SK-MEL-5 (cell line): ENCODE measurements around the gene C20orf204. TPM values are rescaled to one million over a fixed set of nuclear protein-coding genes. Genes with fewer than 3 reads are reported as not detected.
A peak's percentile ranks its signal among the peaks of the same experiment; 100 is the strongest.

Experiments
- DNase-seq: peaks from one replicate; pipeline ENCODE4 v3.0.0-alpha.2; 2016; ENCODE audit warnings: low read depth, low spot score
- in situ Hi-C: cut with HindIII; loops from 2 replicates; pipeline ENCODE4 v1.10.0; 2016; ENCODE audit warnings: low sequenced_read_pairs, high pct_unique_total_duplicates, low pct_unique_long_range_greater_than_20kb
- total RNA-seq: library from RNA; depleted of rRNA; stranded (reverse); fragments of >200 nt; shearing (Covaris generic); gene quantifications from 2 replicates; pipeline ENCODE4 v1.2.3, GENCODE V29; 2014

C20orf204 gene
- total RNA-seq, 1 experiment from 2014 or later = 0.37 TPM

DNA sequence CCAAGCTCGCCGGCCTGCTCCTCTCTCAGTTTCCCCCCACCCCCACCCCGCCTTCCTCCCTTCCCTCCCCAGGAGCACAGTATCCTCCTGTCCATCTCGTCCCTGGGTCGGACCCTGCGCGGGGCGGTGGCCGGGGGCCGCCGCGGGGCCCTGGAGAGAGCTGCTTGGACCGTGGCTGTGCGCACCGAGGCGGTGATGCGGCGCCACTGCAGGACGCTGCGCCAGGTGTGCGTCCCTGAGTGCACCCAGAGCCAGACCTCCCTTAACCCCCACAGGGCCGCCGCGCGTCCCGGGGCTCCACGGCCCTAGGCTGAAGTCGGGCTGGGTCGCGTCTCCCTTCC is 2.2 kb downstream of the C20orf204 start:
- in situ Hi-C loops = no loop called here
- no peak for DNase-seq

DNA sequence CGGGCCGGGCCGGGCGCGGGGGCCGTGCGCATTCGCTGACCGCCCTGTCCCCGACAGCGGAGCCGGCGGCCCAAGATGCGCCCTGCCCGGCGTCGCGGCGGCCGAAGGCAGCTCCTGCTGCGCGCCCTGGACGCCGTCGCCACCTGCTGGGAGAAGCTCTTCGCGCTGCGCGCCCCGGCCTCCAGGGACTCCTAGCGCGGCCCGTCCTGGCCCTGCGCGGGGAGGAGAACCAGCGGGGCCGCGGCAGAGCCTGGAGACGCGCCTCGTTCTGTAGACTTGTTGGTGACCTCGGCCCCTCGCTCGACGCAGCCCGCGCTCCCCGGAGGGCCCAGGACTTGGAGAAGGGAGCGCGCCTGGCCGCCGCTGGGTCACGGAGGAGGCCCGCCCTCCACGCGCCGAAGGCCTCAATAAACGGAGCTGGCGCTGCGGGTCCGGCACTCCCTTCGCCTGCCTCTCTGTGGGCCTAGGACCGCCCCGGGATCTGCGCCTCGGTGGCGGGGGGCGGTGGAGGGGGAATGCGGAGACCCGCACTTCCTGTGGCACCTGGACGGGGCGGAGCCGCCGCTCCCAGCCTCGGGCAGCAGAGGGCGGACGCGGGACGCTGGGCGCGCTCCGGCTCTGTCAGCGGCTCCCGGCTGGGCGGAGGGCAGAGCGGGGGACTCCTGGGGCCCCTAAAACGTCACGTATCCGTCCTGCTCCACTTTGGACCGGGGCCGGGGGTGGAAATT is 2.7 kb downstream of the C20orf204 start:
- in situ Hi-C loops = no loop called here

DNA sequence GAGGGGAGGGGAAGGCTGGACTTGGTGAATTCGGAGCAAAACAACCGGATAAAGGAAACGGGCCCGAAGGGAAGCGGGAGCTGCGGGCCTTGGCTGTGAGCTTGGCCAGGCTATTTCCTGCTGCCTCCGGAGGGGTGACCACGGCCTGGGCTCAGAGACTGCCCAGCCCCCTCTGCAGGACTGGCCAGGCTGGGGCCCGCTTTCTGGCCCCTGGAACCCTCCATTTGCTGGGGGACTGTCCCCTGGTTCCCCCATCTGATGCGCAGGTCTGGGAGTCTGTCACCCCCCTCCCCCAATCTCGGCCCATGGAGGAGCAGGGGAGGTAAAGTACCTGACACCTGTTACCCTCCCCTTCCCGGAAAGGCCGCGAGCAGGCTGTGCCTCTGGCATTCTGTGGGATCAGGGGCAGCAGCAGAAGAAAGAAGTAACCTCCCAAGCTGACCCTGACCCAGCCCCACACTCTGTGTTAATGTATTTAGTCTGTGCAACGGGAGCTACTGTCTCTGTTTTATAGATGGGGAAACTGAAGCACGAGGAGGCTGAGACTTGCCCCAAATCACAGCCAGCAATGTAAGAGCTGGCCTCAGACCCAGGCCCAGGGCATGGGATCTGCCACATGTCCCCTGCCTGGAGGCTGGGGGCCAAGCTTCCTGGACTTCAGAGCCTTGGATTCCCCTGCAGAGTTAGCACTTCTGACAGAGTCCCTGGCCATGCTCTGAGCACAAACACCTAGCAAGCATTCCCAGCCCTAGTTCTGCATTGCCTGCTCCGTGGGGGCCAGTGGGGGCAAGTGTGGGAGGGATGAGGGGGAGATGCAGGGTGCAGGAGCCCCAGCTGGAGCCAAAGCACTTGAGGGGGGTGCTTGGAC is 3.5 kb downstream of the C20orf204 start:
- in situ Hi-C loops = no loop called here
- DNase-seq = no peak

More for the DNA sequence above, 2.7 kb downstream of the C20orf204 start:
- peak; percentile 63 for DNase-seq

DNA sequence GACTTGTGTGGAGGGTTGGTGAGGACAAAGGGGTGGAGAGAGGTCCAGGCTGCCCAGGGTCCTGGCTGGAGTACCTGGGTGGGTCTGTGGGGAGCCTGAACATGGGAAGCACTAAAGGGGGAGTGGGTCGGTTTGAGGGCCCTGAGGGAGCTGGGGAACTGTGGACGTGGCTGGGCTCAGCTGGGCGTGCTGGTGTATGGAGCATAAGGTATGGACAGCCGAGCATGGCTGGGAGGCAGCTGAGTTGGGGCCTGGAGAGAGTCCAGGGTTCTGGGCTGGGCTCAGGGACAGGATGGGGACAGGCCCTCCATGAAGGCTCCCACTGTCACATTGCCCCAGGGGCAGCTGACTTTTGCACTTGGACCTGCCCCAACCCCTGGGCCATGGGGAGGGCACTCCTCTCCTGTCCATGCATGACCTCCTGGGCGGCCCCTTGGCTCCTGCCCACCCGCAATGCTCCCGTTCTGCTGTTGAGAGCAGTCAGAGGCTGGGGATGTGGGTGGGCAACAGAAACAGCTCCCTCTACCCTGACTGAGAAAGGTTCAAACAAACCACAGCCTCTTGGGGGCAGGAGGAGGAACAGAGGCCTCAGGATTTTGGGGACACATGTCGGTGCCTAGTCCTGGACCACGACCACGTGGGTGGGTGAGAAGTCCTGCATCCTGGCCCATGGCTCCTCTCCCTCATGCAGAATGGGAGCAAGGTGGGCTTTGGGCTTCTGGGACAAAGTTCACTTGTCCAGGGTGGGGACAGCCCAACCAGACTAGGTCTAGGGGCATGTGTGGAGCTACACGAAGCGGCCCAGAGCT is 4.5 kb downstream of the C20orf204 start:
- in situ Hi-C loops = no loop called here
- no peak for DNase-seq

DNA sequence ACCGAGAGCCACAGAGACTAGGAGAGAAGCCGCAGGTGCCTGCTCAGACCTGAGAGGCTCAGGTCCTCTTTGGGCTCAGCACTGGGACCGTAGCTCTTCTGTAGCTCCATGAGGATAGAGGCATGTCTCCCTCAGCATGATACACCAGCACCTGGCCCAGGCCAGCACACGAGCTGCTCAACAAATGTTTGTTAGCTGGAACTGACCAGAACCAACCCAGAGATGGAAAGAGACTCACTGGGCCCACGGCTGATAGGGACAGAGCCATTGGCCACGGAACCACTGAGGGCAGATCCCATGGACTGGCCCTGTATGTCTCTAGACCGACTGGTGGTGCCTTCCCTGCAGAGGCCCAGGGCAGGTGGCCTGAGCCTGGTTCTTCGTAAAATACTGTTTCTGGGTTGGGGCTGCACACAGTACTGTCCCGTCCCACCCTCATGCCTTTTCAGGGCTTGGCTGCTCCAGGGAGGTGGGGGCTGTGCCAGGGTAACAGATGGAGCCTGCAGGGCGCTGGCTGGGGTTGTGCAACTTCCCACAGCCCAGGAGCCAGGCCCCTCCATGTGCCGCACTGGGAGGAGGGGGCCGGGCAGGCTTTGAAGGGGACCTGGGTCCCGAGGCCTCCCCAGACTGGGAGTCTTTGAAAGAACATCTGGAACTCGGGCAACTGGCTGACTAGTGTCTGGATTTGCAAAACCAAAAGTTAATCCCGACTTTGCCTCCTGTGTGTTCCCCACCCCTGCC is 5.2 kb downstream of the C20orf204 start:
- in situ Hi-C loops = no loop called here

DNA sequence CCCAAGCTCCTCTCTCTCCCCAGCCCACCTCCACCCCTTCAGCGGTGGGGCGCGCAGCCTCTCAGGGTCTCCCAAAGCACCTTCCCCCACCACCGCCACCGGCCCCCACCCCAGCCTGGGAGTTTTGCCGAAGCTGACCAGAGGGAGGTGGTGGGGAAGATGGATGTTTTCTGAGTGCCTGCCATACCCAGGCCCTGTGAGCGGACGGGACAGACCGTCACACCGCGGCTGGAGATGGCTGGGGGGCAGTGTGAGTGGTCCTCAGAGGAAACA is 5.7 kb downstream of the C20orf204 start:
- no peak for DNase-seq
- in situ Hi-C loops = no loop called here

More for the DNA sequence above, 5.2 kb downstream of the C20orf204 start:
- DNase-seq = no peak

DNA sequence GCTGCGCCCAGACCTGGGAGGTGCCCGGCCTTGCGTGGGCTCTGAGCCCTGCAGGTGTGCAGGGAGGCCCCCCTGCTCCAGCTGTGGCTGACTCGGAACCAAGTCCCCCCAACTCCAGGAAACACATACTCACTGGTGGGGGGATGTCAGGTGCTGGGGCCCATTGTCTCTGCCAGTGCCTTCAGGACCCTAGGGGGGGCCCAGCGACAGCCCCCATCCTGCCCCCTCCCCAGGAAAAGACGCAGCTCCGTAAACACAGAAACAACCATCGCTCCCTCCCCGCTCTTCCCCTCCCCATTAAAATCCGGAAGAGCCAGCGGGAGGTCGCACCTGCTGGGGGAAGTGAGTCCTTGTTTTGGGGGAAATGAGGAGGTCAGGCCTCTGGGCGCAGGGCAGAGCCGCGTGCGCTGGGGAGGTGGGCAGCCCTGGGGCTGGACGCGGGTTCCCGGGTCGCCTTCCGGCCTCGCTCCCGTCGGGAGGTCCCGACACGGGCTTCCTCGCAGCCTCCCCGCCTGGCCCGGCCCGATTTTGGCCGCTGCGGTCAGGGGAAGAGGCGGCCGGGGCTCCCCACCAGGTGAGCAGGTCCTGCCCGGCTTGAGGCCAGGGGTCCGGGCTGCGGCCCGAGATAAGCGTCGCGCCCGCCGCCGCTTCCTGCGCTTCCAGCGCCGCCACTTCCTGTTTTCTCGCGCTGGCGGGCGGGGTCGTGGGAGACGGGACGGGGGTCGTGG is 6.2 kb downstream of the C20orf204 start:
- in situ Hi-C loops = no loop called here
- DNase-seq = no peak

DNA sequence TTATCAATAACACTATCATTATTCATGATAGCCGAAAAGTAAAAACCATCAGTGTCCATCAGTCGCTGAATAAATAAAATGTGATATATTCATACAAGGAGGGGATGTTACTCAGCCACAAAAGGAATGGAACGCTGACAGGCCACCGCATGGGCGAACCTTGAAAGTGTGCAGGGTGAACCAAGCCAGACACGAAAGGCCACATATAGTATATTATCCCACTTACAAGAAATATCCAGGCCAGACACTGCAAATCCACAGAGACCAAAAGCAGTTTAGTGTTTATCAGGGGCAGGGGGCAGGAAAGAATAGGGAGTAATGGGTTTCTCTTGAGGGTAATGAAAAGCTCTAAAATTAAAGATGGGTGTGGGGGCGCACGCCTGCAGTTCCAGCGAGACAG is 7.8 kb downstream of the C20orf204 start:
- DNase-seq = no peak
- in situ Hi-C loops = no loop called here

DNA sequence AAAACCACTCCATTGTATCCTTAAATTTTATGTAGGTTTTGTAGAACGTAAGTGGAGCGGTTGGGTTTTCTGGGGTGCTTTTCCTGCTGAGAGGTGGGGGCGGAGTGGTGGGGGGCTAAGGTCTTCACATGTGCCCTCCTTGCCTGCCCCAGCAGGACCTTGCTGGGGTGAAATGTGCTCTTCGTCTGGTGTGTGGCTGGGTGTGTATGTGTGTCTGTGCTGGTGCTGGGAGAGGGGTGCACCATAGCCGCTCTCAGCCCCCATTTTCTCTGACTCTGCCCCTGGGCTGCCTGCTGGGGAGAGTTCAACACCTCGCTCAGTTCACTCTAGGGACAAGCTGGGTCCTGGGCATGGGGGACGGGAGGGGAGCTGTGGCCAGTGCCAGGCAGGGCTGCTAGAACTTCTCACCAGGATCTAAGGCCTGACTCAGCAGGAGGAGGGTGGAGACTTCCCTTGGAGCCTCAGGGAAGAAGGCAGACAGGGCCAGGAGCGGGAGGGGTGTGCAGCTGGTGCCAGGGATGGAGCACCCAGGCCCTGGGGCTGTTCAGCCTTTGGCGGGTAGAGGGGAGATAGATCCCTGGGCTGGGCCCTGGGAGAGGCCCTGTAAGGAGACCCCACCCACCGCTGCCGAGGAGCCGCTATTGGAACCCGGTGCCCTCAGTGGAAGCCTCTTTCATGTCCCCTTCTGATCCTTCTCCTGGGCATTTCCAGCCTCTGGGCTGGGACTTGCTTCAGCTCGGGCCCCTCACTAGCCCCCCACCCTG is 8.7 kb downstream of the C20orf204 start:
- in situ Hi-C loops = no loop called here
- peak; percentile 24 for DNase-seq

DNA sequence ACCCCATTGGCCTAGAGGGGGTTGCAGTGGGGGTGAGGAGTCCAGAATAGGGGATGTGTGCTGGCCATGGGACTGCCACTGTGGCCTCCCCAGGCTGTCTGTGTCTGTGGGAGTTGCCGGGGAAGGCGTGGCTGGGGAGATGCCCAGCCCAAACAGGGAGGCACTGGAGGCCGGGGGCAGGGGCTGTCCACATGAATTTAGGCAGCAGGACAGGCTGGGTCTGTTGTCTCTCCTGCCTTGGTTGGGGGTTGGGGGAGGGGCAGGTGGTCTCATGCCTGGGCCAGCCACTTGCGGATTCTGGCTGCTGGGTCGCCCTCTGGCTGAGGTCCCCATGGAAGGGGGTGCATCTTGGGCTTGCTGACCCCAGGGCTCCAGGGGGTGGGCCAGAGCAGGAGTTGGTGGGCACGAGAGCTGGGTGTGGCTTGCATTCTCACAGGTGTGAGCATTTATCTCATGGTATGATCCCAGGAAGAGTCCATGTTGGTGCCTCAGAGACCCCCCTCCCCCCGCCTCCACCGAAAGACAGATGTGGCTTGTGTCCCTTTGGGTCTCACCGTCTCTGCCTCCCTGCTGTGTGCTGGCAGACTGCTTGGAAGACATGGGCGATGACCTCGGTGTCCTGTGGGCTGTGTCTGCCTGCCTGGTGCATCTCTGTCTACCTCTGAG is 9.5 kb downstream of the C20orf204 start:
- no peak for DNase-seq
- in situ Hi-C loops = no loop called here

DNA sequence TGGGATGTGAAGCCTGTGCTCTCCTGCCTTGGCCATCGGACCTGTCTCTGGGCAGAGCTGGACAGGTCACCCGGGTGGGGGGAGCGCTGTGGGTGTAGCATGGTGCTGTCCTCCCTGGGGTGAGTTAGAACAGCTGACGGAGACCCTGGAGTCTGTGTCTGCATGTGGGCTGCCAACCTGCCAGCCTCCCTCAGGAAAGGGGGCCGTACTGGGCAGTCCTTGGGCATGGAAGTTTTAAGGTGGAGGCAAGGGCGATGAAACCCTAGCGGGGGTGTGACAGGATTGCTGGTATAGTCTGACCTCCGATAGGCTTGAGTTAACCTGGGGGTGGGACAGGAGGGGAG is 11.0 kb downstream of the C20orf204 start:
- in situ Hi-C loops = no loop called here
- DNase-seq = no peak

DNA sequence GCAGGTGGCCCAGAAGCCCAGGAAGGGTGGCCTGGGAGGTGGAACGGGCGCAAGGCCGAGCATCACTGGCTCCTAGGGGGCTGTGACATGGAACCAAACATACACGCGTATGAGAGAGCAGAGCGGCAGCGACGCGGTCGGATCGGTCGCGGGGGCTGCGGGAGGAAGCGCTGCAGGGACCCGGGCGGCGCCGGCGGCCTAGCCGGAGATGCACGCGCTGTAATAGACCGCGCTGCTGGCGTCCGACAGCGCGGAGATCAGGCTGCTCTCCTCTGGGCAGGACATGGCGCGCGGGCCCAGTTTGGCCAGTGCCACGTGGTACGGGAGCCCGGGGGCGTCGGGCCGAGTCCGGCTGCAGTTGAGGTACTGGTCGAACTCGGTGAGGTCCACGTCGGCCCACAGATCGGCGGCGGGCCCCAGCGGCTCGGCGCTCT is 12.0 kb downstream of the C20orf204 start:
- no peak for DNase-seq
- in situ Hi-C loops = no loop called here

DNA sequence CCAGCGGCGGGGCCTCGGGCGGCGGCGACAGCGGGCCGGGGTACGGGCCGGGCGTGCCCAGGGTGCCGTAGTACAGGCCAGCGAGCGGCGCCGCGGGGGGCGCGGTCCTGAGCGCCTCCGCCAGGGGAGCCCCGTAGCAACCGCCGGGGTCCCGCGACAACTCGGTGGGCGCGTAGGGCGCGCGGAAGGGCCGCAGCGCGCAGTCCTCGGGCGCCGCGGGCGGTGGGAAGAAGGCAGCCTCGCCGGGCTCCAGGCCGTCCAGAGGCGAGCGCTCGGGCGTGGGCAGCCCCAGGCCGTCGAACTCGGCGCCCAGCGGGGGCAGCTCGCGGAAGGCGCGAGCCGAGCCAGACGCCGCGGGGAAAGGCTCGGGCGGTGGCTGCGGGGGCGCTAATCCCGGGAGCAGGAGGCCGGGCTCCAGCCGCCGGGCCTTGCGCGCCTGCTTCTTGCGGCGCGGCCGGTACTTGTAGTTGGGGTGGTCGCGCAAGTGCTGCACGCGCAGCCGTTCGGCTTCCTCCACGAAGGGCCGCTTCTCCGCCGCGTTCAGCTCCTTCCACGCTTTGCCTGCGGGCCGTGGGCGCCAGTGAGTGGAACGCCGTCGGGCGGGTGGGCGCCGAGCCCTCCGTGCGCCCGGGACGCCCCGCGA is 12.5 kb downstream of the C20orf204 start:
- in situ Hi-C loops = no loop called here
- DNase-seq = no peak

DNA sequence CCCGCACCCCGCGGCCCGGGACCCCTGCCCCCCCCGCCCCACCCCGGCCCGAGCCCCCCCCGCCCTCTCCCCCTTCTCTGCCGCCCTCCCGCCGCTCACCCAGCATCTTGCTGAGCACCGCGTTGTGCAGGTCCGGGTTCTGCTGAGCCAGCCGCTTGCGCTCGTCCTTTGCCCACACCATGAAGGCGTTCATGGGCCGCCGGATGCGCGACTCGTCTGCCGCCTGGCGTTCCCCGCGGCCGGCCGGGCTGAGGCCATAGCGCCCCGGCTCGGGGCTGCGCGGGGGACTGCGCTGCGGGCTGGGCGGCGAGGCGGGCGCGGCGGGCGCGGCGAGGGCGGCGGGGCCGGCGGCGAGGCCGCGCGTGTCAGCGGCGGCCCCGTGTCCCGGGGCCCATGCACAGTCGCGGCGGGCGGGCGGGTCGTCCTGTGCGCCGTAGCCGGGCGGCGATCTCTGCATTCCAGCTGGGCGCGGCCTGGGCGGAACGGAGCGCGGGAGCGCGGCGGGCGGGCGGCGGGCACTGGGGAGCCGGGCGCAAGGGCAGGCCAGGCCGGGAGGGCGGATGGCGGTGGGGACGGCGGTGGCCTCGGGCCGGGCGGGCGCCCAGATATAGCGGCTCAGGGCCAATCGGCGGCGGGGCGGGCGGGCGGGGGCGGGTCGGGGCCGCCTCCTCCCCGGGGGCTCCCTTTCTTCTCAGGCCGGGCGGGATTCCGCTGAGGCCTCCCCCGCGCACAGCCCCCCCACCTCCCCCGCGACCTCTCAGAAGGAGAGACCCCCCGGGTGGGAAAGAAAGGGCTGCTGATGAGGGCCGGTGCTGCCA is 13.3 kb downstream of the C20orf204 start, which contains the start of gene SOX18:
Gene SOX18 (minus strand): TSS at position 580 of the 818 bp plus-strand sequence. CDS start 123 bp downstream, at position 457.
- DNase-seq = peak; percentile 29
- in situ Hi-C loops = no loop called here

DNA sequence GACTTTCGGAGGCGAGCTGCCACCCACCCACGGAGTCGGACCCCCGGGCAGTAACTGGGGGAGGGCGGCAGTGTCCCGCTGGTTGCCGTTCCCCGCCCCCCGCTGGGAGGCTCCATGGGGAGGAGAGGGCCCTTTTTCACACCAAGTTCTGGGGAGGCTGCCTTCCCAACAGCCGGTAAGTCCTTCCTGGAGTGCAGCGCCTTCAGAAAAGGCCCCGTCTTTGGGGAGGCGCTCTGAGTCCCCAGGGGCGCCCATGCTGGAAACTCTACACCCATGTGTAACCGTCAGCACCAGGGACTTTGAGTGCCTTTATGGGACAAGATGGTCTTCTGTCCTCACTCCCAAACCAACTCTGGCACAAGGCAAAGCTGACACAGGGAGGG is 13.9 kb downstream of the C20orf204 start:
- in situ Hi-C loops = no loop called here
- DNase-seq = no peak
